Activated T-cell treated with anti-CD3 and anti-CD28 coated beads for 24 hours (primary cell): ENCODE results near the gene SOX1.

Experiments used
- DNase-seq: peaks from one replicate; pipeline ENCODE4 v3.0.0-alpha.2; 2020; ENCODE audit warnings: low read depth

The SOX1 gene

GRCh38 chr13:112110479-112110878, 43.5 kb downstream of the SOX1 start:
- DNase-seq: no peak

- DNase-seq: no peak
Measured at GRCh38 chr13:112111239-112111857, 44.4 kb downstream of the SOX1 start.

GRCh38 chr13:112112534-112113276, 45.8 kb downstream of the SOX1 start:
- no peak for DNase-seq

- DNase-seq: no peak
Measured at GRCh38 chr13:112113348-112113747, 46.4 kb downstream of the SOX1 start.

- DNase-seq: no peak
Measured at GRCh38 chr13:112113851-112114250, 46.9 kb downstream of the SOX1 start.

GRCh38 chr13:112114391-112114790, 47.4 kb downstream of the SOX1 start:
- DNase-seq: no peak

- no peak for DNase-seq
Measured at GRCh38 chr13:112115403-112116091, 48.6 kb downstream of the SOX1 start.

- DNase-seq: no peak
Measured at GRCh38 chr13:112116187-112116950, 49.4 kb downstream of the SOX1 start.

- no peak for DNase-seq
Measured at GRCh38 chr13:112117258-112117954, 50.5 kb downstream of the SOX1 start.

- no peak for DNase-seq
Measured at GRCh38 chr13:112117955-112118302, 51.0 kb downstream of the SOX1 start.

GRCh38 chr13:112118451-112119064, 51.6 kb downstream of the SOX1 start:
- no peak for DNase-seq

- DNase-seq: no peak
Measured at GRCh38 chr13:112119192-112120030, 52.5 kb downstream of the SOX1 start.

- DNase-seq: no peak
Measured at GRCh38 chr13:112120031-112120373, 53.1 kb downstream of the SOX1 start.
